Neural cell (in vitro differentiated cells): Measurements from ENCODE around the gene ARID3C. TPM values are rescaled to one million over a fixed set of nuclear protein-coding genes. Genes with fewer than 3 reads are reported as not detected.

Experiments used
- H2AFZ ChIP-seq: fragments of 200-600, 300-800 bp; sonication (generic), shearing (Covaris generic); 2 replicates; pipeline ENCODE4 v1.6.0; 2014; ENCODE audit warnings: low read depth, mild to moderate bottlenecking, antibody characterized with exemption, low read length, moderate library complexity
- H3F3A ChIP-seq: fragments of 200-600 bp; shearing (Covaris generic); 2 replicates; pipeline ENCODE4 v1.6.1; 2016; ENCODE audit warnings: mild to moderate bottlenecking, moderate library complexity, mixed read lengths, antibody characterized with exemption, low read length; ENCODE audit not compliant: insufficient read depth, poor library complexity, severe bottlenecking
- H3K27ac ChIP-seq: fragments of 200-600, 300-800 bp; sonication (generic), shearing (Covaris generic); 2 replicates; pipeline ENCODE4 v1.5.1; 2014; ENCODE audit warnings: mild to moderate bottlenecking, low read length, moderate library complexity
- H3K27me3 ChIP-seq: fragments of 300-800, 200-600 bp; sonication (generic), shearing (Covaris generic); 2 replicates; pipeline ENCODE4 v1.6.0; 2014; ENCODE audit warnings: mild to moderate bottlenecking, low read depth, low read length, moderate library complexity; ENCODE audit not compliant: insufficient read depth
- H3K36me3 ChIP-seq: fragments of 300-800, 200-600 bp; sonication (generic), shearing (Covaris generic); 2 replicates; pipeline ENCODE4 v1.5.1; 2014; ENCODE audit warnings: mild to moderate bottlenecking, antibody characterized with exemption, low read length, moderate library complexity; ENCODE audit not compliant: insufficient read depth
- H3K4me2 ChIP-seq: fragments of 300-800, 200-600 bp; sonication (generic), shearing (Covaris generic); 2 replicates; pipeline ENCODE4 v1.6.0; 2014; ENCODE audit warnings: mild to moderate bottlenecking, low read length
- H3K4me3 ChIP-seq: fragments of 300-800, 200-600 bp; sonication (generic), shearing (Covaris generic); 2 replicates; pipeline ENCODE4 v1.5.1; 2014; ENCODE audit warnings: mild to moderate bottlenecking, low read length, moderate library complexity
- H3K79me2 ChIP-seq: fragments of 200-600 bp; shearing (Covaris generic); replicated peaks from 2 replicates; pipeline ENCODE4 v1.6.0; 2014; ENCODE audit warnings: mild to moderate bottlenecking, low read length, moderate library complexity; ENCODE audit not compliant: insufficient read depth
- H3K9ac ChIP-seq: fragments of 300-800, 200-600 bp; sonication (generic), shearing (Covaris generic); 2 replicates; pipeline ENCODE4 v1.6.1; 2016; ENCODE audit warnings: mild to moderate bottlenecking, low read length, mixed read lengths
- H3K9me2 ChIP-seq: fragments of 200-600 bp; shearing (Covaris generic); 2 replicates; pipeline ENCODE4 v1.6.1; 2016; ENCODE audit warnings: mild to moderate bottlenecking, low read length, mixed read lengths; ENCODE audit not compliant: insufficient read depth
- H3K9me3 ChIP-seq: fragments of 200-600, 300-800 bp; sonication (generic), shearing (Covaris generic); 2 replicates; pipeline ENCODE4 v1.6.1; 2016; ENCODE audit warnings: mild to moderate bottlenecking, mixed run types, low read length, moderate library complexity, mixed read lengths
- H4K20me1 ChIP-seq: fragments of 200-600 bp; shearing (Covaris generic); 2 replicates; pipeline ENCODE4 v1.6.1; 2016; ENCODE audit warnings: mild to moderate bottlenecking, mixed run types; ENCODE audit not compliant: insufficient read depth
- CTCF ChIP-seq: fragments of 450-650 bp; IDR thresholded peaks from 2 replicates; pipeline ENCODE4 v1.5.1; 2014; ENCODE audit warnings: antibody characterized with exemption, mild to moderate bottlenecking, moderate library complexity; ENCODE audit not compliant: poor library complexity, severe bottlenecking
- EP300 ChIP-seq: fragments of 450-650 bp; conservative IDR thresholded peaks from 2 replicates; pipeline ENCODE4 v1.6.1; 2014; ENCODE audit warnings: antibody characterized with exemption, mild to moderate bottlenecking, moderate library complexity; ENCODE audit not compliant: poor library complexity, severe bottlenecking
- EZH2 ChIP-seq: fragments of 200-600, 300-800 bp; shearing (Covaris generic), sonication (generic); IDR thresholded peaks from 2 replicates; pipeline ENCODE4 v1.6.1; 2014; ENCODE audit warnings: antibody characterized with exemption, low read length, borderline replicate concordance, mild to moderate bottlenecking; ENCODE audit not compliant: insufficient read depth, poor library complexity, severe bottlenecking
- MXI1 ChIP-seq: fragments of 450-650 bp; conservative IDR thresholded peaks from 2 replicates; pipeline ENCODE4 v1.6.1; 2014; ENCODE audit warnings: antibody characterized with exemption, mild to moderate bottlenecking; ENCODE audit not compliant: poor library complexity, severe bottlenecking
- POLR2AphosphoS5 ChIP-seq: IDR thresholded peaks from 2 replicates; pipeline ENCODE4 v1.6.1; 2012
- RAD21 ChIP-seq: fragments of 450-650 bp; conservative IDR thresholded peaks from 2 replicates; pipeline ENCODE4 v1.6.1; 2014; ENCODE audit warnings: antibody characterized with exemption, mild to moderate bottlenecking, moderate library complexity
- REST ChIP-seq: IDR thresholded peaks from 2 replicates; pipeline ENCODE4 v1.6.1; 2012; ENCODE audit warnings: borderline replicate concordance
- SMC3 ChIP-seq: fragments of 450-650 bp; conservative IDR thresholded peaks from 2 replicates; pipeline ENCODE4 v1.6.1; 2014; ENCODE audit warnings: antibody characterized with exemption, mild to moderate bottlenecking, moderate library complexity; ENCODE audit not compliant: poor library complexity
- TAF1 ChIP-seq: IDR thresholded peaks from 2 replicates; pipeline ENCODE4 v1.6.1; 2012; ENCODE audit warnings: low read depth
- polyA plus RNA-seq: library from polyadenylated mRNA; depleted of rRNA; stranded (reverse); fragments of >200 nt; gene quantifications from 2 replicates; pipeline ENCODE4 v1.2.3, GENCODE V29; 2014

ARID3C gene
- polyA plus RNA-seq, 1 donor from 2014 or later = 2.8 TPM

- Histone ChIP-seq H3K9me3 (no peaks in the 10 kb centered on the region), H3K27ac (no peak overlapping the region), H3K4me2 (no peak overlapping the region), H3K27me3 (peaks cover 26% of the 10 kb centered on the region), H2AFZ (no peak overlapping the region), H3K4me3 (no peak overlapping the region), H3F3A (no peaks in the 10 kb centered on the region), H3K79me2 (peaks cover 13% of the 10 kb centered on the region), H3K9ac (no peak overlapping the region), H4K20me1 (no peaks in the 10 kb centered on the region), H3K36me3 (no peaks in the 10 kb centered on the region), H3K9me2 (no peaks in the 10 kb centered on the region)
- no peak for TF ChIP-seq MXI1
- no peak for TF ChIP-seq EP300
- TF ChIP-seq CTCF = no peak
- no peak for TF ChIP-seq EZH2
- TF ChIP-seq POLR2AphosphoS5 = no peak
- no peak for TF ChIP-seq SMC3
- TF ChIP-seq RAD21 = no peak
- TF ChIP-seq TAF1 = no peak
These were observed 35.8 kb downstream of the ARID3C start for GRCh38 chr9:34592895-34593601.

- Histone ChIP-seq H3K27ac (no peak overlapping the region), H3K36me3 (no peaks in the 10 kb centered on the region), H3F3A (no peaks in the 10 kb centered on the region), H3K4me2 (no peak overlapping the region), H3K4me3 (peak overlapping the region; percentile 63), H3K79me2 (peaks cover 22% of the 10 kb centered on the region), H4K20me1 (no peaks in the 10 kb centered on the region), H3K27me3 (peaks cover 26% of the 10 kb centered on the region), H3K9me2 (no peaks in the 10 kb centered on the region), H3K9me3 (no peaks in the 10 kb centered on the region), H2AFZ (no peak overlapping the region), H3K9ac (peak overlapping the region; percentile 43)
- TF ChIP-seq RAD21 (no peak), SMC3 (no peak), TAF1 (no peak), POLR2AphosphoS5 (no peak), REST (no peak), CTCF (no peak), EZH2 (no peak), EP300 (no peak), MXI1 (no peak)
These were observed 36.7 kb downstream of the ARID3C start for GRCh38 chr9:34591917-34592866.
